DLD1 (cell line): ENCODE results near the gene RUNDC1.
"Not testable (repeated sequence)": the region's sequence is repeated elsewhere in the genome, so short reads cannot be mapped to it uniquely, and the experiment has no call there.

ENCODE experiments used
- in situ Hi-C: cut with HindIII; loops from 2 replicates; pipeline ENCODE4 v1.10.0; 2017; ENCODE audit warnings: low sequenced_read_pairs

RUNDC1 gene

DNA sequence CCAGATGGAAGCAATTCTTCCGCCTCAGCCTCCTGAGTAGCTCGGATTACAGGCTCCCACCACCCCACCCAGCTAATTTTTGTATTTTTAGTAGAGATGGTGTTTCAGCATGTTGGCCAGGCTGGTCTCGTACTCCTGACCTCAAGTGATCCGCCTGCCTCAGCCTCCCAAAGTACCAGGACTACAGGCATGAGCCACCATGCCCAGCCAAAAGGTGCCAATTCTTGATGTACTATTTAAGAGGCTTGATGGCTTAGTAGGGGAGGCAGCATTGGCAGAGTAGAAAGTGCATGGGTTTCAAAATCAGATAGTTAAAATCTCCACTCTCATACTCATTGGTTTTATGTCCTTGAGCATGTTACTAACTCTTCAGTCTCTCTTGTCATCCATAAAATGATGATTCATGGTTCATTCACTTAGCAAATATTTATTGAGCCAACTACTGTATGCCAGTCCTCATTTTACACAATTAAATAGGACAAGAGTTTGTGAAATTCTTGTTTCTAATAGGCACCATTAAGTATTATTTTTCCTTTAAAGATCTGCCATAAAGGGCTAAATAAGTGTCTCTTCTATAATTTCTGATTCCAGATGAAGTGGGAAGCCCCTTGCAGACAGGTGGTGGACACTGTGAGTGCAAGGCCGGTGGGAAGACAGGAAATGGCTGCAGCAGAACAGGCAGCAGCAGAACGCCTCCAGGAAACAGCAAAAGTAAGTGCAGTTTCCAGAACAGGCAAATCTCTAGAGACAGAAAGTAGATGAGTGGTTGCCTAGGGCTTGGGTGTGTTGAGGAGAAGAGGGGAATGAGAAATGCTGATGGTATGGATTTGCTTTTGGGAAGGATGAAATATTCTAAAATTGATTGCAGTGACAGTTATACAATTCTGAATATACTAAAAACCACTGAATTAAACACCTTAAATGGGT, 9.6 kb downstream of the RUNDC1 start:
- in situ Hi-C loops: no loop called here

DNA sequence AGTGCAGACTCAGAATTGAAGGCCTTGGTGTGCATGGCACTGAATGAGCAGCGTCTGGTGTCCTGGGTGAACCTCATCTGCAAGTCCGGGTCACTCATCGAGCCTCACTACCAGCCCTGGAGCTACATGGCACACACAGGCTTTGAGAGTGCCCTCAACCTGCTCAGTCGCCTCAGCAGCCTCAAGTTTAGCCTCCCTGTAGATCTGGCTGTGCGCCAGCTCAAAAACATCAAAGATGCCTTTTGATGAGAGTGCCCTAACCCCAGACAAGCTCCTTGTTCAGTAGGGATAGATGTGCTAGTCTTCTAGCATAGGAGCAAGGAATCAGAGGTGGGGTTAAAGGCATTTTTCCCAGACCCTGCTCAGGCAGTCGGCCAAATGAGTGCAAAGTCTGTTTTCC, 11.1 kb downstream of the RUNDC1 start:
- in situ Hi-C loops: no loop called here

DNA sequence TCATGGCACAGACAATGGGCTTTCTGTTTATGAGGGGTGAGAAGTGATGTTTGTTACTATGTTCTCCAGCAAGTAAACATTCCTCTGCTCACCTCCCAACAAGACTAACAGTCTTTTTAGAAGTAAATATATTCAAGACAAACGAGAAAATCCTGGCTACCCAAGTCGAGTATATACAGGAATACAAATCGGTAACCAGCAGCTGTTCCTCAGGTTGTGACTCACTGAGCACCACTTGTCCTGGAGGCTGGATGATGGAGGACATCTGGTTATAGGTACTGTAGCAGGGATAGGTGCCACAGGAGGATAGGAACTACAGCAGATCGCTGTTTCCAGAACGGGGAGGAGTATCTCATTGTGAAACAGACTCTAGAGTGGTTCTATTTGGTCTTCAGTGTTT, 12.5 kb downstream of the RUNDC1 start:
- in situ Hi-C loops: no loop called here

DNA sequence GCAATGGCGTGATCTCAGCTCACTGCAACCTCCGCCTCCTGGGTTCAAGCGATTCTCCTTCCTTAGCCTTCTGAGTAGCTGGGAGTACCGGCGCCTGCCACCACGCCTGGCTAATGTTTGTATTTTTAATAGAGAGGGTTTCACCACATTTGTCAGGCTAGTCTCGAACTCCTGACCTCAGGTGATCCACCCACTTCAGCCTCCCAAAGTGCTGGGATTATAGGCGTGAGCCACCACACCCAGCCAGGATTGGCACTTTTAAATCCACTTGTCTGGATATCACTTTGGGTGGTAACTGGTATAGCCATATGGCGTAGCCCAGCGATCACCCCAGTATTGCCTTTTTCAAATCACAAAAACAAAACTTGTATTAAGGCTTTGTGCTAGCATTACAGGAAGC, 13.5 kb downstream of the RUNDC1 start:
- in situ Hi-C loops: not testable (repeated sequence)

DNA sequence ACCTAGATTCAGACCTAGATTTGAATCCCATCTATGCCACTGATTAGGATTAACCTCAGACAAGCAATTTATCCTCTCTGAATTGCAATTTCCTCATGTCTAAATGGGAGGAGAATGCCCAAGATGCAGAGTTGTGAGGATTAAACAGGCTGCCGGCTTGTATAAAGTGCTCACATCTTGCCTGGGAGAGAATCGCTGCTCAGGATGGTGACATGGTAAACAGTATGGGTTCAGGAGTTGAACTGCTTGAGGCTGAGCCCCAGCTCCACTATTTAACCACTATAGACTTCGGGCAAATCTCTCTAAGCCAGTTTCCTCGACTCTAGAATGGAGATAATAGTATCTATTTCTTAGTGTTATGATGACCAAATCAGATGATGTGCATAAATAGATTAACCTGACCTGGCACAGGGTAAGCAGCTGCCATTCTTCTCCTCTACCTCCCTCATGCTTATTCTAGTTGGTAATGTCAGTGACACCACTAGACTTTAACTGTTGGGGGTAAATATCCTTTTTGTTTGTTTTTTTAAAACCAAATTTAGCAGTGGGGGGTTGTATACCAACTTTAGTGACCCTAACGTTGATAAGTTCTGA, 17.1 kb downstream of the RUNDC1 start:
- in situ Hi-C loops: no loop called here

DNA sequence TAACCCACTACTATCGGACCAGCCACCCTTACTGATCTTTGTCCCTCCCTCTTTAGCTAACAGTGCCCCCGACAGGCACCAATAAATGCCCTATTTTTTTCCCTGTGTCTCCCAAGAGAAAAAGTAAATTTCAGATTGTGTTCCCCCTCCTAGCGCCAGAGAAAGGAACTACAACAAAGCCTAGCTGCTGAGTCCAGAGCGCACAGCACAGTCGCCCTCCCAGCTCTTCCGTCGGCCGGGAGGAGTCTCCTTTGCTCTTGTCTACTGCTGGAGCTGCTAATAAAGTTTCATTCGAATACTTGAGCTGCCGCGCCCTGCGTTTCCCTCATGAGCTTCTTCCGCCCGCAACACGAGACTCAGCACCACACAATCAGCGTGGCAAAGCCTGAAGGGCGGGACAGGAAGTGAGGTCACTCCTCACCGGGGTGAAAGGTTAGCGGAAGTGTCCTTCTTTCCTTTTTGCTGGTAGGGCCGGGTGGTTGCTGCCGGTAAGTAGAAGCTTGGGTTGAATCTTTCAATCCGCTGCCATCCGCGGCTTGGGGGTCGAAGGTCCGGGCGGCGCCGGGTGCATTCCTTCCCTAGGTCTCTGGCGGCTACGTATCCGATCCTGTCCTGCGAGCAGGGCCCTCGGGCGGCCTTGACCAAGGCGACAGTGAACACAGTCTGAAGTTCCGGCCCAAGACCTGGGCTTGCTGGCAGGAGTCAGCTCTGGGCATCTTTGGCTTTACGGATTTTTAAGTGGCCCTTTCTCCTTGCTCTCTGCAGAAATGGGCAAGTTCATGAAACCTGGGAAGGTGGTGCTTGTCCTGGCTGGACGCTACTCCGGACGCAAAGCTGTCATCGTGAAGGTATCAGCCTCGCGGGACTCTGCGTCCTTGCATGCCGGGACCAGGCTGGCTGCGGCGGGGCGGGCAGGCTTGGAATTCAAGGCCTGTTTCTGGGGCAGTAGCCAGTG, 17.9 kb downstream of the RUNDC1 start, which contains the start of gene RPL27:
TSS of gene RPL27 (plus strand) at position 436 of the 955 bp plus-strand sequence. CDS start at position 768, 332 bp downstream.
- in situ Hi-C loops: no loop called here

DNA sequence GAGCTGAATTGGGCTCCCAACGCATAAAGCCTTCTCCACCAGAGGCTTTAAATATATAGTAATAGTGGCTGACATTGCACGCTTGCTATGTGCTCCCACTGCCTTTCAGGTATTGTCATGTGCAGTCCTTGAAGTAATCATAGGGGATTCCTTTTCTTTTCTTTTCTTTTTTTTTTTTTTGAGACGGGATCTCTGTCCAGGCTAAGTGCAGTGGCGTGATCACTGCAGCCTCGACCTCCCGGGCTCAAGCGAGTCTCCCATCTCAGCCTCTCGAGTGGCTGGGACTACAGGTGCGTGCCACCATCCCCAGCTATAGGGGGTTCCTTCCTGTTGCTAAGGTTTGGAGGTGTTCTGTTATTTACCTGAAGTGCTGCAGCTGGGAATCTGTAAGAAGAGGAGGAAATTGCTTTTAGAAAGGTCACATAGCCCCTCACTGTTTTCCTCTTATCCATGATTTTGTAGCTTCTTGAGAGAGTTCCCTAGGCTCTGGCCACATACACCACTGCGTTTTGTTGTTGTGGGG, 18.7 kb downstream of the RUNDC1 start:
- in situ Hi-C loops: no loop called here

DNA sequence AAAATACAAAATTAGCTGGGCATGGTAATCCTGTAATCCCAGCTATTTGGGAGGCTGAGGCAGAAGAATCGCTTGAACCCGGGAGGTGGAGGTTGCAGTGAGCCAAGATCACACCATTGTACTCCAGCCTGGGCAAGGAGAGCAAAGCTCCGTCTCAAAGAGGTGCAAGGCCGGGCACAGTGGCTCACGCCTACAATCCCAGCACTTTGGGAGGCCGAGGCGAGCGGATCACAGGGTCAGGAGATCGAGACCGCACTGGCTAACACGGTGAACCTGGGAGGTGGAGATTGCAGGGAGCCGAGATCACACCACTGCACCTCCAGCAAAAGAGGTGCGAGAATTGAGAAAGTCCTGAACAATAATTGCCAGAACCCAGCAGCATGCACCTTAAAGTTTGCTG, 20.5 kb downstream of the RUNDC1 start:
- in situ Hi-C loops: not testable (repeated sequence)

DNA sequence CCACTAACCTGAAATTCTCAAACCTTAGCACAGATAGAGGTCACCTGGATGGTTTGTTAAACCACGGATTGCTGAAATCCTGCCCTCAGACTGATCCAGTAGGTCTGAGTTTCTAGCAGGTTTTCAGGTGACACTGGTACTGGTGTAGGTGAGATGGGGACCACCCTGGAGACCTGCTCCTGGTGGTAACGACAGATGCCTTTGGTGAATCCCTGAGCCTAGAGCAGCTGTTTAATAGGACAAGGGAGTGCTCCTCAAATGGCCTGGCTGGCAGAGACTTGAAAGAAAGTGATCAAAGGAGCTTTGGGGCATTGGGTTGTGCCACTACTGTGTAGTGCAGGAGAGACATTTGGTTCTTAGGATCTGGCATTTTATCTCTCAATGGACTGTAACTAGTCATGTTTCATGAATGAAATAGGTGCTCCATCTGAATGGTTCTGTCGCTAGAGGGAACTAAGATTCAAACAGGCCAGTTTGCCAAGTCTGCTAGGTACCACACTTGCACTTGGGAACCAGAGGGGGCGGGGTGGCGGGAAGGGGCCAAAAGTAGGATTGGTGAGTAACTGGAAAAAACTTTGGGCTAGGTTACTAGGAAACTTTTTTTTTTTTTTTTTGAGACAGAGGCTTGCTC, 23.3 kb downstream of the RUNDC1 start:
- in situ Hi-C loops: no loop called here

DNA sequence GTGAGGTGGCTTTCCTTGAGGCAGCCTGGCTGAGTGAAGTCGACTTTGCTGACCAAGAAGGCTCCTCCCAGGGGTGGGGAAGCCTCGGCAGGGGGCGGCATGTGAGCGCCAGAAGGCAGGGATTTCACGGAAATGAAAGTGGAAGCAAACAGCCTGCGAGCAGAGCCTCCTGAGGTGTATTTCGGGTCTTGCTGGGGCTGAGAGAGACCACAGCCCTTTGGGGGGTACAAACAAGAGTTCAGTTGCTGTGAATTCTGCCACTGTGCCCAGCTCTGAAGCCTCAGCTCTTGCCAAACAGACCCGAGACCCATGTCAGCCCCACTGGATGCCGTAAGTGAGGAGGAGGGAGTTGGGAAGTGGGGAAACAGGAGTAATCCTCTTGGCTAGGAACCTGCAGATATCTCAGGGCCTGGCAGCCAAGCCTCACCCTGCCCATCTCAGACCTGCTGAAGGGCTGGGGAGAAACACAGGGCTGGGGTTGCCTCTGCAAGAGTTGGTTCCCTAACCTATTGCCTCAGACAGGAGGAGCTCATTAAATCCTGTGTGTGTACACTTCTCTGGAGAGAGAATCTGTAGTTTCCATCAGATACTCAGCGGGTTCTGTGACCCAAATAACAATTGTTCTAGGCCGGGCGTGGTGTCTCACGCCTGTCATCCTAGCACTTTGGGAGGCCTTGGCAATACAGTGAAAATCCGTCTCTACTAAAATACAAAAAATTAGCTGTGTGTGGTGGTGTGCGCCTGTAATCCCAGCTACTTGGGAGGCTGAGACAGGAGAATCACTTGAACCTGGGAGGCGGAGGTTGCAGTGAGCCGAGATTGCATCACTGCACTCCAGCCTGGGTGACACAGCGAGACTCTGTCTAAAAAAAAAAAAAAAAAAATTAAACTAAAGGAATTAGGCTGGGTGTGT, 26.5 kb downstream of the RUNDC1 start, which contains the start of gene IFI35:
TSS of gene IFI35 (plus strand) at position 146 of the 913 bp plus-strand sequence. CDS start at position 310, 164 bp downstream.
- in situ Hi-C loops: no loop called here

DNA sequence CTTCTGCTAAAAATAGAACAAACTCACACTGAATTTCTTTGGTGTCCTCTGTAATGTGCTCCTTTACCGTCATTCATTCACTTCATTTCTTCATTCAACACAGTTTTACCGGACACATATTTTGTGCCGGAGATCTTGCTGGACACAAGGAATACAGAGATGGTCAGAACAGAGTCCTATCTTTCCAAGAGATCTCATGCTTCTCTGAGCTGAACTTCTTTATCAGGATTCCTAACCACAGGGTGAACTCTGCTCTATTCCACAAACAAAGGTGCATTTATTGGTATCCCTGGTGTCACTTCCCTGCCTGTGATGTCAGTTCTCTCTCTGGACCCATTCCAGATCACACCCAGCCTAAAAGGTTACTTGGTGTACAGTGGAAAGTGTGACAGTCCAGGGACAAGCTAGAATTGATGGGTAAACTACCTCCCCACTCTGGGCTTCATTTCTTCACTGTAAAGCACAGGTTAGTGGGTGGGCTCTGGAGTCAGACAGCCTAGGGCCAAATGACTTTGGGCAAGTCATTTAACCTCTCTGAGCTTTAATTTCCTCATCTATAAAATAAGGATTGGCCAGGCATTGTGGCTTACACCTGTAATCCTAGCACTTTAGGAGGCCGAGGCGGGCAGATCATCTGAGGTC, 30.4 kb downstream of the RUNDC1 start:
- in situ Hi-C loops: no loop called here

DNA sequence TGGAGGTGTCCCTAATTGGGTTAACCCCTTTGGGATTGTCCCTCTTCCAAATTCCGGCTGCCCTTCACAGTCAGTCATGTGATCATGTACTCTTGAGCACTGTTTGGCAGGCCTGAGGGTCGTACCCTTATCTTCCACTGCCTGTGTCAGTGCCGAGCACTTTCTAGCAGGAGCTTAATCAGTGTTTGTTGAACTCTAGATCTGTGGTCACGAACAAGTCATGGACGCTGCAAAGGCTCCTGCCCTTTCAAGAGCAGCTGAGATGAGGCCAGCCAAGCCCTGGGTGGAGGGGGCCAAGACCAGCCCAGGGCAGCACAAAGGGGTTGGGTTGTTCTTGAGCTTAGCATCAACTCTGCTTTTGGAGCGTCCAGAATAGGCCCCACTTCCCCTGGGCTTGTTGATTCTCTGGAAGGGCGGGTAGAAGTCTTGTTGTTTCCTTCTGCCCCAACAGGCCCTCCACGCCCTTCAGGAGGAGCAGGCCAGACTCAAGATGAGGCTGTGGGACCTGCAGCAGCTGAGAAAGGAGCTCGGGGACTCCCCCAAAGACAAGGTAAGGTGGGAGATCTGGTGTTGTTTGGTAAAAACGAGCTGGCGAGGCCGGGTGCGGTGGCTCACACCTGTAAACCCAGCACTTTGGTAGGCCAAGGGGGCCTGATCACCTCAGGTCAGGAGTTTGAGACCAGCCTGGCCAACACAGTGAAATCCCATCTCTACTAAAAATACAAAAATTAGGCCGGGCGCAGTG, 31.5 kb downstream of the RUNDC1 start:
- in situ Hi-C loops: no loop called here

DNA sequence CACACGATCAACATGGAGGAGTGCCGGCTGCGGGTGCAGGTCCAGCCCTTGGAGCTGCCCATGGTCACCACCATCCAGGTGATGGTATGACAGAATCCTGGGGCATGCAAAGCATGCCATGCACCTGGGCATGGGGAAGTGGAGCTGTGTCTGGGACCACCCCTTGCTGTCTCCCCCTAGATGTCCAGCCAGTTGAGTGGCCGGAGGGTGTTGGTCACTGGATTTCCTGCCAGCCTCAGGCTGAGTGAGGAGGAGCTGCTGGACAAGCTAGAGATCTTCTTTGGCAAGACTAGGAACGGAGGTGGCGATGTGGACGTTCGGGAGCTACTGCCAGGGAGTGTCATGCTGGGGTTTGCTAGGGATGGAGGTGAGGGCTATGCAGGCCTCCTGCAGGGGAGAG, 32.9 kb downstream of the RUNDC1 start:
- in situ Hi-C loops: no loop called here

DNA sequence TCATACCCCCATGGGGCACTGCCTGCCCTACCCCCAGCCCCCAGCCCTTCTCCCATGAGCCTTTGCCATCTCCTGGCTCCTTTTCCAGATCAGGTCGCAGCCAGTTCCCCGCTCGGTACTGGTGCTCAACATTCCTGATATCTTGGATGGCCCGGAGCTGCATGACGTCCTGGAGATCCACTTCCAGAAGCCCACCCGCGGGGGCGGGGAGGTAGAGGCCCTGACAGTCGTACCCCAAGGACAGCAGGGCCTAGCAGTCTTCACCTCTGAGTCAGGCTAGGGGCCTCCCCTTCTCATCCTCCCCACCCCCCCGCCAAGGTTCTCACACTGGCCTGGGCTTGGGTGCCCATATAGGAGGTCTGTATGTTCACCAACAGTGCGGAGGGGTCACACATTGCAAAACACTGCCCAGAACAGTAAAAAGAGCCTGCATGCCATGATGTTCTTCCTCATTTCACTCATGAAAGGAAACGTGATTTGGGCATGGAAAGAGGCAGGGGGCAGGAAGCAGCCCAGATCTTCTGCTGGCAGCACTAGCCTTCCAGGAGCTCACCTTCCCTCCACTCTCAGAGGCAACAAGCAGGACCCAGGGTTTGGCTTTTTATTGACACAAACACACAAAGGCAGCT, 33.8 kb downstream of the RUNDC1 start:
- in situ Hi-C loops: no loop called here

DNA sequence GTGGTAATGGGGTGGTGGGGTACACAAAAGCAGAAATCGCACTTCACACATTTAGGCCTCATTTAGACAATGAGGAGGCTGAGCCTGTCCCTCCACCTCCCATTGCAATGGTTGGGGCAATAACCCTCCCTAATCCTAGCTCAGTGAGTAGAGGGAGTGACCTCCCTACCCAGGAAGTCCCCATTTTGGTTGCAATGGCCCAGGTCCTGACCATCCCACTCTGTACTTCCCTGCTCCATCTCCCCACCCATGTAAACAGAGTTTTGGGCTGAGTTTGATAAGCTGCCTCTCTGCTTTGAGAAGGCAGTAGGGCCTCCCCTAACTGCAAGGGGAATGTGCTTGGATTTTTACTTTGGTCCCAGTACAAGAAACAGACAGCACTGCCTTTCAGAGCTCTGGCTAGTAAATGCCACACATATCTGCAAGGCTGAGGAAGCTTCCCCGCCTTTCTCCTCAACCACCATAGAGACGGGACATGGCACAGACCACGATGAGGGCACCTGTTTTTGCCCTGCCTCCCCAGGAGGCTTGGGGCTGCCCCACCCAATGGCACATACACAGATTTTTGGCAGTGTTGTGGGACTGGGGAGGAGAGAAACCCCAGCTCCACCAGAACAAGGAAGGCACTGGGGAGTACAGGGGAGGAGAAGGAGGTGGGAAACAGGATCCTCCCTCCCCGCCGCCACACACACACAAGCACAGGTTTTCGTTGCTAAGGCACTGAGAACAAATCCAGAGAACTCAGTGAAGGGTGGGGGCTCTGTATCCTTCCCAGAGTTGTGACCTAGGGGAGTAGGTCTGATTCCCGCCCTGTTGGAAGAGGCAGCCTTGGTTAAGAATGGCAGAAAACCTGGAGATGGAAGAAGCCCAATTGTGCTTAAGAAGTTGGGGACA, 34.5 kb downstream of the RUNDC1 start:
- in situ Hi-C loops: no loop called here

DNA sequence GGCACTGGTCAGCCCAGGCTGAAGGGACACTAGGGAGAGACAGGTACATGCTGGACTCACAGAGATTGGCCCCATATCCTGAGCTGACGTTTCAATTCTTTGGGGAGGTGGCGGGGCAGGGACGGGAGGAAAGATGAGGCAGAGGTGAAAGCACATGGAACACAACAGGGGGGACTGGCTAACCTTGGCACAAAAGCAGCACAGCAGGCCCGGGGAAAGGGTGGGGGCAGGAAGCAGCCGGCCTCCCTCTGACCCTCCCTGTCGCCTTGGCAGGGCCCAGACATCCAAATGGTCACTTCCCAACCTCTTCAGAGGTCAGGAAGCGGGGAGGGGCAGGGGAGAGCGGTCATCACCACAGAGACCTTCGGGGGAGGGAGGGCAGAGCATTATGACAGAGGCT, 35.2 kb downstream of the RUNDC1 start:
- in situ Hi-C loops: no loop called here

DNA sequence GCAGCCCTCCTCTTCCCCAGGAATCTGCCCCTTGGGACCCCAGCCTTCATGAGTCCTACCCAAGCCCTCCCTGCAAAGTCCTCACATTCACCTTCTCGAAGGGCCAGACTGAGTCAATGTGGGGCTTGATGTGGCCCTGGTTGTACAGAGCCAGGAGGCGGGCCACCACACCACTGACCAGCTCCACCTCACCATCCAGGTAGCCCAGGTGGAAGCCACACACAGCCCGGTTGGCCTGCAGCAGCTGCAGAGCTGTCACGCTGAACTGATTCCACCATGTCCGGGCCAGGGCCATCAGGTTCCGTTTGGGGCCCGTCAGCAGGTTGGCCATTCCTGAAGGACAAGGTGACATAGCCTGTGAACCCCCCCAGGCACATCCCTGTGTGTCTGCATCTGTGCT, 35.9 kb downstream of the RUNDC1 start:
- in situ Hi-C loops: no loop called here
